GM21367 (cell line): ENCODE measurements around the gene PLXNA4.

ENCODE experiments used
- ATAC-seq: cut with Tn5 transposase; IDR thresholded peaks from one replicate; pipeline ENCODE4 v1.9.1; 2021; ENCODE audit not compliant: unreplicated experiment

Gene PLXNA4

DNA sequence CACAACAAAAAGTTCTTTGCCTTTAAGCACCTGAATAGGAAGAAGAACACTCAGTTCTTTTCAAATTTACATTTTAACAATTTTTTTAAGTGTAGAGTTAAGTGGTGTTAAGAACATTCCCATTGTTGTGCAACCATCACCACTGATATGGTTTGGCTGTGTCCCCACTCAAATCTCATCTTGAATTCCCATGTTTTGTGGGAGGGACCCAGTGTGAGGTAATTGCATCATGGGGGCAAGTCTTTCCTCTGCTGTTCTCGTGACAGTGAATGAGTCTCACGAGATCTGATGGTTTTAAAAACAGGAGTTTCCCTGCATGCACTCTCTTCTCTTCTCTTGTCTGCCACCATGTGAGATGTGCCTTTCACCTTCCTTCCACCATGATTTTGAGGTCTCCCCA is 155.7 kb downstream of the PLXNA4 start:
- ATAC-seq, result no peak

- ATAC-seq, result no peak
These were observed 156.7 kb downstream of the PLXNA4 start for GRCh38 chr7:132419542-132419941.

- ATAC-seq, result no peak
These were observed 157.4 kb downstream of the PLXNA4 start for GRCh38 chr7:132418840-132419239.

GRCh38 chr7:132417103-132417906 is 159.0 kb downstream of the PLXNA4 start:
- no peak for ATAC-seq

- no peak for ATAC-seq
These were observed 159.9 kb downstream of the PLXNA4 start for GRCh38 chr7:132416395-132416794.

GRCh38 chr7:132415259-132415658 is 161.0 kb downstream of the PLXNA4 start:
- ATAC-seq, result no peak

- ATAC-seq, result no peak
These were observed 161.4 kb downstream of the PLXNA4 start for GRCh38 chr7:132414857-132415256.

GRCh38 chr7:132412435-132412834 is 163.8 kb downstream of the PLXNA4 start:
- no peak for ATAC-seq

GRCh38 chr7:132410861-132411541 is 165.3 kb downstream of the PLXNA4 start:
- ATAC-seq, result no peak

DNA sequence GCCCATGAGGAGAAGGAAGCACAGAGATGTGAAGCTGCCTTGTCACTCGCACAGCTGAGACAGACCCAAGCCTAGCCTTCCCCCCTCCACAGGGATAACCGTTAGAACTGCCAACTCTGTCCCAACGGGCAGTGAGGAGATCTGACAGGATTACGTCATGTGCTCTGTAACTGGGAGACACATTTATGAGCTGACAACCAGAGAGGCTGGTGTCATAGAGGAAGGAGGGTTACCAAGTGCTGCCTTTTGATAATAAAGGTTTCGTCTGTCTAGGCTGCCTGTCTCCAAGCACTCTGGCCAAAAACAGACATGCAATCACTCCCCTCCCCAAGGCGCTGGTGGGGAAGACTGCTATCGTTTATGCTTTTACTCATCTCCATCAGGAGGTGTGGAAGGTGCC is 165.9 kb downstream of the PLXNA4 start:
- ATAC-seq, result no peak

DNA sequence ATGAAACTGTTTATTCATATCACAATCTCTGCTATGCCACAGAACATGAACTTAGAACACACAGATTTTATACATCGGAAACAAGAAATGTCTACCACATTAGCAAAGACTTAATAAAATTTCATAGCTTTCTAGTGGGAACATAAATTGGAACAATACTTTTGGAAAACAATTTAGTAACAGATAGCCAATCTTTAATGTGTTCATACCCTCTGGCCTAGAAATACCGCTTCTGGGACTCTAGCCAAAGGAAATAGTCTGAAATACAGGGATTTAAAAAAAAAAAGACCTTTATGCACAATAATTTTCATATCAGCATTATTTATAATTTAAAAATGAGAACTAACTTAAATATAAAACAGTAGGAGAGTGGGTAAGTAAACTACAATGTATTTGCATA is 168.5 kb downstream of the PLXNA4 start:
- ATAC-seq, result no peak

DNA sequence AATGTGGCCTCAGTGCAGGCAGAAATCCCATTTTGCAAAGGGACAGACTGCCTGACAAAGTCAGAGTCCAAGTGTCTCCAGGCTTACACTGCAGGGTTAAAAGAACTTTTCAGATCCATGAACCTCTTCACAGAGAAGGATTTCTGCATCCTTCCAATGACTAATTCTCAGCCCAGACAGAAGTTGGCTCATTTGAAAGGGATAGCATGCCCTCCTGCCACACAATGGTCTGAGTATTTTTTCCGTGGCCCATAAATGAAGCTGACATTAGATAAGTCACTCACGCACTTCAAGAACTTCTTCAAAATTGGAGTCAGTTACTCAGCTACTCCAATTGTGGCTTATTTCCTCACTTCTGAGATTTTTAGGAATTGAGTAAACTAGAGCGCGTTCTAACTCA is 170.2 kb downstream of the PLXNA4 start:
- ATAC-seq, result no peak

DNA sequence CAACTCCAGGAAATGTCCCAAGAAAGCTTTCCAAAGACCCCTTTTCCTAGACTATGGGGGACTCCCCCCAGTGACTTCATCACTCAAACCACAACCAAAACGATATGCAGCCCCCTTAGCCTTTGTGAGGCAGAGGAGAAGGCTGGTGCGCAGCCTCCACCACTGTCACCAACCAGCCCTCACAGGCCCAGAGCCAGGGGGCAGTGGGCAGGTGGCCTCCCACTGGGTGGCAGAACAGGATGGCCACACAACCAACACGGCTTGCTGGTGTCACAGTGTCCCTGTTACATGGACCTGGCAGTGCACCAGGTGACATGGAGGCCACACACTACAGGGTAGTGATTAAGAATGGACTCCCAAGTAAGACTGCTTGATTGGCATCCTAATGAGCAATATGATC is 172.0 kb downstream of the PLXNA4 start:
- ATAC-seq, result no peak

DNA sequence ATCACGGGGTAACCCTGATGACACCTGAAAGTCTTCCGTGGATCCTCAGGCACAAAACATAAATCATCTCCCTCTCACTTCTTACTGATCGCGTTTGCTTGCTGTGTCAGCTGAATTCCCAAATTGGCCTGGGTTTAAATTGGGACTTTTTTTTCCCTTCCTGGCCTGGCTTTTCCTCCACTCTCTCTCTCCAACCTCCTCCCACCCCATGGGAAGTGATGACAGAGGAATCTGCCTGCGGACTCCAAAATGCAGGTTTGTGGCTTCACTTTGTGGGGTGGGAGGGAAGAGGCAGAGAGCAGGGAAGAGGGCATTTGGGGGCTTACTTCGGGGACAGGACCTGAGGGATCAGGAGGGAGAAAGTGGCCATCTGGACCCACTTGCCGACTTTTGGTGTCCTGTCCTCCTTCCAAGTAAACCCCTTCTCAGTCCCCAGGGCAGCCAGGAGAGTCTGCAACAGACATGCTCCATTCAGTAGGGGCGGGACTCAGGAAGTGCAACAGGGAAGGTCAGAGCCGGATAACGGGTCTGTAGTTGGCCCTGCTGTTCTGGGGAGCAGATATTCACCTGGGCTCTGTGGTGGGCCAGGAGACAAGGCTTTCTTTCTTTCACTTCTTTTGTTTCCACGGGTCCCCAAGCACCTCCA is 172.7 kb downstream of the PLXNA4 start:
- ATAC-seq, result no peak

GRCh38 chr7:132402751-132403245 is 173.5 kb downstream of the PLXNA4 start:
- ATAC-seq, result no peak

- ATAC-seq, result no peak
These were observed 174.2 kb downstream of the PLXNA4 start for GRCh38 chr7:132402096-132402495.

GRCh38 chr7:132400561-132401142 is 175.6 kb downstream of the PLXNA4 start:
- no peak for ATAC-seq

DNA sequence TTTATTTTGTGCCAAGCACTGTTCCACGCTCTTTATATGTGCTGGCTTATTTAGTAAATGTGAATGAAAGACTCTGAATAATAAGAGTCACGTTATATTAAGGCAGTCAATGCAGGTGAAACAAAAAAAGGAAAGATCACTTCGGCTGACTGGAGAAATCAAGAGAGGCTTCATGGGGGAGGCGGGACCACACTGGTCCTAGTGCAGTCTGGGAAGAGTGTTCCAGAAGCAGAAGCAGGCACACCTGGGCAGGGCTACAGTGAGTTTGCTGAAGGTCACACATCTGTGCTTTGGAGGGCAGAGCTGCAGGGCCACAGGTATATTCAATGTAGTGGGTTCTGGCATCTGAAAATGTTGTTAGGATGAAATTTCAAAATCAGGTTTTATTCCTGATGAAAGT is 176.9 kb downstream of the PLXNA4 start:
- ATAC-seq, result no peak

- no peak for ATAC-seq
These were observed 177.9 kb downstream of the PLXNA4 start for GRCh38 chr7:132398253-132398925.

DNA sequence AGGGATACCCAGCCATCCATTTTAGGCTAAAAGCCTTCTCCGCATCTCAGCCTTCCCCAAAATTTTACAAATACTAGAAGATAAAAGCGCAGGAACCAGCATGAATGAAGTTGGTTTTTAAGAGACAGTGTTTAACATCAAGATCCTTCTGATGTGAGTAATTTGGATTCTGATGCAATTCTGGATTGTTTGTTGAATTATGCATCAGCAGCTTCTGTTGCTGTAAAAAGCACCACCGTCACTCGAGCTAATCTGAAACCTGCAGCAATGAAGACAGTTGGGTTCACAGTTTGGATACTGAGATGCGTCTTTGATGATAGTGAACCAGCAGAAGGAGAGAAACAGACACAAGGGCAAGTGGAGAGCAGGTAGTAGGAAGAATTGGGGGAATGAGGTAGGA is 179.2 kb downstream of the PLXNA4 start:
- no peak for ATAC-seq

DNA sequence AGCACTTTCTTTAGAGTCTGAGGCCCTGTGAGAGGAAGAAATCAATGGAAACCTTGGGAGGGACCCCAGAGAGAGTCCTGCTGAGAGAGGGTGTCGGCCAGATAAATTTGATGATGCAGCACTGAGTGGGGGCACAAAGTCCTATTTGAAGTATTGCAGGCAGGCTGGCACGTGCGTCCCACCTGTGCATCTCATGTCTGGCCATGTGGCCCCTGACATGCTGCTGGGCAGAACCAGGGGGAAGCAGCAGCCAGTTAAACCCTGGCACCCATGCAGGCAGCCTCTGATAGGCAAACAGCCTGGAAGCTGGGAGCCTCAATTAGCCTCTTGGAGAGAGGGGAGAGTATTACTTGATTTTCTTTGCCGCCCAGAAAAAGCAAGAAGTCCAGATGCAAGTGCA is 180.9 kb downstream of the PLXNA4 start:
- ATAC-seq, result no peak
